ENCODE data around the gene ADGRE2. TPM values are rescaled to one million over a fixed set of nuclear protein-coding genes. Genes with fewer than 3 reads are reported as not detected.
A peak's percentile ranks its signal among the peaks of the same experiment; 100 is the strongest.

Gene ADGRE2
- total RNA-seq, 4 donors from 2014 or later, result 0.05 to 0.40 (median 0.23) TPM

GRCh38 chr19:14689598-14690503 lies 88.5 kb downstream of the ADGRE2 start, which contains the start of gene ZNF333:
Gene ZNF333, plus strand, starts transcription at chr19:14690048. Its CDS starts 3,444 bp downstream, at chr19:14693492.
- intact Hi-C loops (cut with DNase I; ENCODE audit: low total_unique reads) (loop anchor here (1.0 kb wide), 1 partner anchor 116 kb away; no protein-coding TSS in a partner anchor), in situ Hi-C loops (cut with MboI; ENCODE audit: low sequenced_read_pairs in 4 of 4) (loop anchor here in 2 of 4 donors (5.0 to 10.0 kb wide), 2 partner anchors 115 to 118 kb away; partner anchors contain the start of gene NDUFB7 (in 2 of the 2))
- ATAC-seq (peak; percentile 98 to 99), DNase-seq (peak; percentile 84 to 92)
- no peaks in the 10 kb centered on the region for H3K27me3 ChIP-seq
- peak within 1 kb of the TSS; percentile 73 to 91 (median 84) for H3K4me3 ChIP-seq
- peaks cover 19% of the 10 kb centered on the region in 2 donors for H3K4me1 ChIP-seq
- H3K27ac ChIP-seq, result peak within 1 kb of the TSS; percentile 83 to 95 (median 90)
- peaks cover 0 to 10% of the 10 kb centered on the region in 2 donors for H3K36me3 ChIP-seq
- no peaks in the 10 kb centered on the region for H3K9me3 ChIP-seq
- TF ChIP-seq CTCF (IDR thresholded peaks at IDR 0.05 in 4 of 5, conservative IDR thresholded peaks at IDR 0.05 in 1 of 5) (no peak), POLR2A (IDR thresholded peaks at IDR 0.05) (peak; percentile 39 to 60)

DNA sequence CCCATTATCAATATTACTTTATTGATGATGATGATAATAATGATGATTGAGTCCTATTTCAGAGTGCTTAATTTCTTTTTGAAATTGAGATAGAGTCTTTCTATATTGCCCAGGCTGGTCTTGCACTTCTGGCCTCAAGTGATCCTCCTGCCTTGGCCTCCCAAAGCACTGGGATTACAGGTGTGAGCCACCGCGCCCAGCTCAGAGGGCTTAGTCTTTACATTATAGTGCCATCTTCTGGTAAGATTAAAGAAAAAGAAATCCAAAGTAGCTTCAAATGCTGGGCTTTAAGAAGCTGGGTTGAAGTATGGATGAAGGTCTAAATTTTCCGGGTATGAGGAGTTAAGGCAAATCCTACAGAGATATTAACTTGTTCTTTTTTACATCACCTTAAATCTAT lies 91.9 kb downstream of the ADGRE2 start:
- no peaks in the 10 kb centered on the region for H3K9me3 ChIP-seq
- H3K4me1 ChIP-seq, result peaks cover 13 to 19% of the 10 kb centered on the region in 2 donors
- H3K4me3 ChIP-seq, result no peak overlapping the region
- DNase-seq (no peak), ATAC-seq (no peak)
- no peaks in the 10 kb centered on the region for H3K36me3 ChIP-seq
- H3K27me3 ChIP-seq, result peaks cover 0 to 7% (median 5%) of the 10 kb centered on the region in 3 donors
- no peak overlapping the region for H3K27ac ChIP-seq
- TF ChIP-seq POLR2A (IDR thresholded peaks at IDR 0.05), result no peak
- no peak for TF ChIP-seq CTCF (IDR thresholded peaks at IDR 0.05 in 4 of 5, conservative IDR thresholded peaks at IDR 0.05 in 1 of 5)
- intact Hi-C loops (cut with DNase I; ENCODE audit: low total_unique reads) (no loop called here), in situ Hi-C loops (cut with MboI; ENCODE audit: low sequenced_read_pairs in 4 of 4) (loop anchor here in 2 of 4 donors (5.0 to 10.0 kb wide), 2 partner anchors 112 to 114 kb away; partner anchors contain the start of gene NDUFB7 (in 2 of the 2))

- no peaks in the 10 kb centered on the region for H3K4me1 ChIP-seq
- intact Hi-C loops (cut with DNase I; ENCODE audit: low total_unique reads), result no loop called here
- ATAC-seq, result no peak
- no peak for DNase-seq
- no peaks in the 10 kb centered on the region for H3K9me3 ChIP-seq
- TF ChIP-seq CTCF (IDR thresholded peaks at IDR 0.05 in 4 of 5, conservative IDR thresholded peaks at IDR 0.05 in 1 of 5), result no peak
- TF ChIP-seq POLR2A (IDR thresholded peaks at IDR 0.05), result no peak
- no peaks in the 10 kb centered on the region for H3K36me3 ChIP-seq
- H3K27ac ChIP-seq, result no peak overlapping the region
- no peak overlapping the region for H3K4me3 ChIP-seq
- in situ Hi-C loops (cut with MboI; ENCODE audit: low sequenced_read_pairs in 4 of 4), result loop anchor here in 1 of 4 donors (10.0 kb wide), 1 partner anchor 109 kb away; the partner anchor contains the start of gene NDUFB7
- peaks cover 0 to 7% (median 5%) of the 10 kb centered on the region in 3 donors for H3K27me3 ChIP-seq
Measured at GRCh38 chr19:14683439-14683838, 94.9 kb downstream of the ADGRE2 start.

Other genes with a start within 250 kb of the ADGRE2 start
- 100 to 1,000 TPM in 2 of 4 donors, 10 to 100 TPM in 2; 56.2 to 155 (median 113) TPM for gene TECR, start 249.0 kb downstream of the ADGRE2 start, total RNA-seq
- gene NDUFB7, start 206.5 kb downstream of the ADGRE2 start, total RNA-seq, result 100 to 1,000 TPM; 344 to 756 (median 532) TPM
- gene CLEC17A, start 195.5 kb downstream of the ADGRE2 start, total RNA-seq, result not detected
- gene ADGRE3, start 103.7 kb downstream of the ADGRE2 start, total RNA-seq, result not detected
- 10 to 100 TPM in 3 of 4 donors, 1 to 10 TPM in 1; 4.6 to 12.7 (median 10.3) TPM for gene ZNF333, start 88.5 kb downstream of the ADGRE2 start, total RNA-seq
- gene OR7A5, start 56.6 kb upstream of the ADGRE2 start, total RNA-seq, result not detected
- under 1 TPM; 0.02 to 0.05 (median 0.04) TPM for gene OR7C1, start 56.6 kb upstream of the ADGRE2 start, total RNA-seq
- gene OR7A10, start 70.4 kb upstream of the ADGRE2 start, total RNA-seq, result not detected
- gene OR7A17, start 107.6 kb upstream of the ADGRE2 start, total RNA-seq, result not detected
- not detected for gene OR7C2, start 162.9 kb upstream of the ADGRE2 start, total RNA-seq
- not detected for gene SLC1A6, start 201.3 kb upstream of the ADGRE2 start, total RNA-seq

Measured in gastrocnemius medialis (tissue), 4 donors.